ENCODE measurements around the gene KLHL3.

KLHL3 gene

DNA sequence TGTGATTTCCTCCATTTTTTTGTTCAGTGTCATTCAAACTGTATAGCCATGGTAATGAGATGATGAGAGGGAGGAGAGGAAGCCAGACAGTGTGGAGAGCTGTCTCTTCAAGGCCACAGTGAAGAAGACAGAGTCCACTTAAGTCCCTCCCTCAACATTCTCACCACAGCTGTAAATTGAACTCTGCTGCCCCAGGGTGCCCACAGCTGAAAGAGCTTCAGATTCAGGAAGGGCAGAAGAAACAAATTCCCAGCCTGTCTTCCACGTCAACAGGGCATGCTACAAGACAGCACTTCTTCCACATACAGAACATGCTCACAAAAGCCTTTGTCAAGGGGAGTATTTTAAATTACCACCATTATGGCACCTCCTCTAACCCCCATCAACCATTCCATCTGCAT, 100.4 kb downstream of the KLHL3 start:
- DNase-seq (ENCODE audit: low read depth in 2 of 2), result no peak

- DNase-seq (ENCODE audit: low read depth in 2 of 2), result no peak
Measured at GRCh38 chr5:137633896-137634295, 102.0 kb downstream of the KLHL3 start.

- no peak for DNase-seq (ENCODE audit: low read depth in 2 of 2)
Measured at GRCh38 chr5:137632716-137633115, 103.2 kb downstream of the KLHL3 start.

- DNase-seq (ENCODE audit: low read depth in 2 of 2), result no peak
Measured at GRCh38 chr5:137631453-137631852, 104.4 kb downstream of the KLHL3 start.

DNA sequence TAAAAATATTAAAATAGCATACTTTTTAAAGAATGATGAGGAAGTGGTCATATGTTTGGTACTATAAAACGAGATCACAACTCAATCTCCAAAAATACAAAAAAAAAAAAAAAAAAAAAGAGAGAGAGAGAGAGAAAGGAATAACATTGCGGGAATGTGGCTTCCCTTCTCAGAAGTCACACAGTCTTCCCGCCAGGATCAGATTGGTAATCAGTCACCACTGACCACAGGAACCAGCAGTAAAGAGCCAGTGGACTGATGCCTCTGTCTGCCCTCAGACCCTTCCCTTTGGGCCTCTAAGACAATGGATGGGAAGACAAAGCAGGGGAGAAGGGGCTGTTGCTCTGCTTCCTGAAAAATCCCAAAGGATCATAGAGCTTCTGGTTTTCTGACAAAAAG, 104.9 kb downstream of the KLHL3 start:
- DNase-seq (ENCODE audit: low read depth in 2 of 2), result no peak

DNA sequence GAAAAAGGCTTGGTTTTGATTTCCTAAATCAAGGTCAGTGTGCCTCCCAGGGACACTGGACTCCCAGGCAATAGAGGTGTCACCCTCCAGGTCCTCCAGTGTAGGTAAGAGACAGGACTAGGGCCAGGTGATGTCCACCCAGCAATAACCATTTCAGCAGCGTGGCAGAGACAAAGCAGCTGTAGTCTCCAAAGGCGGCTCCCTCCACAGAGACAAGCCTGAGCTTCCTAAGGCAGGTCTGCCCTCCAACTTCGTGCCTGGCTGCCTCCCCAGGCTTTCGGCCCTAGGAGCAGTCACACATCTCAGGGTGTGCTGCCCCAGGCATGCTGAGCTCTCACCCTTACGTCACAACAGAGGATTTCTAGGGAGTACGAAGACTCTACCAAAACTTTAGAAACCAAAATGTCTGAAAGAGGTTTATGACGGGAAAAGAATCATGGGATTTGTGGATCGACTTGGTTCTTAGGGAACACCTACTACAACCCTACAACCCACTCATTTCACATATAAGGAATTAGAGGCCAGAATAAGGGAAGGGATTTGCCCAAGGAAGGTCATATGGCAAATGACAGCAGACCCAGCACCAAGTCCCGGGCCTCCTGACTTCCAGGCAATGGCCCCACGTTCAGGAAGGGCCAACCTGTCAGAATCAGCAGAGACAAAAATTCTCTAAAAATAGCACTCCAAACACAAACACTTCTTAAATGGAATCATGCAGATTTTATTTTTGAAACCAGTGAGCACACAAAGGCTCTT, 105.5 kb downstream of the KLHL3 start:
- DNase-seq (ENCODE audit: low read depth in 2 of 2), result no peak

GRCh38 chr5:137629646-137630045, 106.2 kb downstream of the KLHL3 start:
- DNase-seq (ENCODE audit: low read depth in 2 of 2), result no peak

DNA sequence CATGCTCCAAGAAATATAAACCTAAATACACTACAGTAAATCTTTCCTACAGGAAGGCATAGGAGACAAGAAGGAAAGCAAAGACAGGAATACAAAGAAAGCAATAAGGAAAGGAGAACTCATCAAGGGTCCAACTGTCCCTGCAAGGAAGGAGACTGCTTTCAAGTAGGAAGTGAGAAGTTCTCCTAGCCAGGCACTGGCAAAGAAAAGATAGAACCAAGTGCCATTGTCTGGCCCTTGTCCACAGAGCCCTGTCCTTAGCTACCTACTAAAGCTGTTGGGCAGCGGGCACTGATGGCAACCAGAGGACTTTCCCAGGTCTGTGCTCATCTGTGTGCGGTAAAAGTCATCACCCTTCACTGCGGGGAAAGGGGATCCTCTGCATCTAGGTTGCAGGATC, 108.2 kb downstream of the KLHL3 start:
- no peak for DNase-seq (ENCODE audit: low read depth in 2 of 2)

DNA sequence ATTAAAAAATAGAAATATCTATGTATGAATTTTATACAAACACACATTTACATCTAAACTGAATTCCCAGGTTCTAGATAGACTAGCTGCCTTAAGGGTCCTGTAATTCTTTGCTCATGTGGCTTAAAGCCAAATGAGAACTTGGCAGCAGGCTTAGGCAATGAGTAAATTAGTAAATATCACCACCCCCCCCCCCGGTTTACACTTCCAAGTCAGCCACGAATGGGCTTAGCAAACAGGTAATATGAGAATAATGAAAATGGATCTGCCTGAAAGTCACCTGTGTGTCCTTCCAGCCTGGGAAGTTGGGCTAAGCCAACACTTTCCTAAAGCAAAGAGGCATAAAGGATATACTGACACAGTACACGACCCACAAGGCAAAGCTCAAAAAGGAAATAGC, 108.6 kb downstream of the KLHL3 start:
- DNase-seq (ENCODE audit: low read depth in 2 of 2), result no peak

DNA sequence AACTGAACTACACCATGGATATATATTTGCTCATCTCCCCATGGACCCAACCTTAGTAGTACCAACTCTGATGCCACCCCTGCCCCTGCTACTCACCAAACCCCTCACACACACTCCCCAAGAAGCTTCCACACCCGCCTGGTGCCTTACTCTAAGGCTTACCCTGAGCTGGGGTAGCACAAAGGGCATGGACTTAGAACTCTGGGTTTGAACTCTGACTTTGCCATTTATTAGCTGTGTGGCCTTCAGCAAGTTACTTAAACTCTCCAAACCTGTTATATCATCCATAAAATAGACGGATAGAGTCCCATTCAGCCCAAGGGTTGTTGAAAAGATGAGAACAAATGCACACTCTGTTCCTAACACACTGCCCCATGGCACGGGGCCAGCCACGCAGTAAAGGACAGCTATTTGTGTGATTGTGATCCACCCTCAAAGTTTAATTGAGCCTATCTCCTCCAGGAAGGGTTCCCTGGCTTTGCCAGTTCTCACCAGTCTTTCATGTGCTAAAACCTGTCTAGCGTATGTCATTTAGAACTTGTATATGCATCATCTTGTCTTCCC, 111.0 kb downstream of the KLHL3 start:
- DNase-seq (ENCODE audit: low read depth in 2 of 2), result no peak

DNA sequence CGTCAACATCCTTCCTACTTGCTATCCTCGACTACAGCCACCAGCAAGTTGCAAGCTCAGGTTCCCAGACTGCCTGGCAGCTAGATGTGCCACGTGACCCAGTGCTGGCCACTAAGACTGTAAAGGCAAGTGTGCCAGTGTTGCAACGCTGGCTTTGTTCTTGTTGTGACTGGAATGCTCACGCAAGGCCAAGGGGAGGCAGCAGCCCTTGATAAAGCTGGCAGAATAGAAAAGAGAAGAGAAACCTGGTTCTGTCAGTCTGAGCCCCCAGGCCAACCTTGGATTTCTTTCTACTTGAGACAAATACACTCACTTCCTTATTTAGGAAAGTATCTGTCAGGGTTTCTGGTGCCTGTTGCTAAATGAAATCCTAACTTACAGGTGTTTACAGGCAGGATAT, 113.0 kb downstream of the KLHL3 start:
- DNase-seq (ENCODE audit: low read depth in 2 of 2), result no peak

- no peak for DNase-seq (ENCODE audit: low read depth in 2 of 2)
Measured at GRCh38 chr5:137621861-137622823, 113.7 kb downstream of the KLHL3 start.

- DNase-seq (ENCODE audit: low read depth in 2 of 2), result no peak
Measured at GRCh38 chr5:137621306-137621705, 114.6 kb downstream of the KLHL3 start.

GRCh38 chr5:137619191-137619870, 116.6 kb downstream of the KLHL3 start:
- no peak for DNase-seq (ENCODE audit: low read depth in 2 of 2)

DNA sequence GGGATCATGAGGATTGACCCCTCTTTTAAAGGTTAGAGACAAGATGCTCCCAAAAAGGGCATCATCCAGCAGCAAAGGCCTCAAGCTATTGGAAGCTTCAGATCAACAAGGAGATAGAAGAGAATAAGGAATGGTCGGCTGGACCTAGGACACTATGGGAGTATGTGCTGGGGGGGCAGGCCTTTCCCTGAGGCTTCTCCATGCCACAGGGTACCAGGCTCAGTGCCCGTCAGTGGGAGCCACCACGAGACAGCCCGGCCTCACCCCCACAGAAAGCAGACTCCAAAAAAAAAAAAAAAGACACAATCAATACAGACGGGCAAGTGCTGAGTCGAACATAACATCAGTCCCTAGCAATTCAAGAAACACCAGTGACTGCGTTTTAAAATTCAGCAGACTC, 117.4 kb downstream of the KLHL3 start:
- DNase-seq (ENCODE audit: low read depth in 2 of 2), result no peak

DNA sequence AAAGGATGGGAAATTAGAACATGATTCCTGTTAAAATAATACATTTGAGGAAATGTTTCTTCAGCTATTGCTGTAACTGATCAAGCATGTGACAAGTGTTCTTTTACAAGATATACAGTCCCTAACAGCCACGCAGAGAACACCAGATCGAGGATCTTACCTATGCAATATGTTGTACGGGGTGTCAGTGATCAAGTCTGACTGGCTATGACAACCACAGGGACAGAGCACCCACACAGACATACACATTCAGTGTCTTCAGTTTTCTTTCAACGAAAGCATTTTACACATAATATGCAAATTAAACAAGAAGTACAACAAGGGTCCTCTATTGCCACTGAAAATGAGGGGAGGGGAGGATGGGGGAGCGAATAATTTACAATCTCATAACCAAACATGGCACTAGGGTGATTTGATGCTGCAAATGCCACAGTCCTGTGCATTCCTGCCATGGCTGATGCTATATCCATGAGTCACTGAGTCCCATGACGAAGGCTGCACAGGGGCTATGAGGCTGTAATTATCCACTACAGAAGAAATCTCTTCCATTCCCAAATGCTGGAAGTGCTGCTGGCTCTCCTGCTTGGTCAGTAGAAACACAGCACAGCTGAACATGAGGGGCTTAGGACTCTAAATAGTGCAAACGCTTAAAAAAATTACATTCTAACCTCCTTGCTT, 118.2 kb downstream of the KLHL3 start:
- DNase-seq (ENCODE audit: low read depth in 2 of 2), result no peak

DNA sequence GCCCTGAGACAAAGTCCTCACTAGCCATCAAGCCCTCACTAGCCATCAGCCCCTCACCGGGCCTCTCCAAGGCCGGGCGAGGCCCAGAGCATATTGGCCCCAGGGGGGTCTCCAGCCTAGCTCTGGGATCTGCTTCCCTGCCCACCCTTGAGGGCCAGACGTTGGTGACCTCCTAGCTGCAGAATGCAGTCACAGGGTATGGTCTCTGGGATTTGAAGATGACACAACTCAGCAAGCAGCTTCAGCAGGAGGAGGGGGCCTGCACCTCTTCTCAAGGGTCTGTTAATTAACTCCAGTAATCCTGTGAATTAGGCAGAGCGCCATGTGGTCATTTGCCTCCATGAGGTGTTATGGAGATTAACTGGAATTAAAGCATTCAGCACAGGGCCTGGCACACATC, 119.8 kb downstream of the KLHL3 start:
- no peak for DNase-seq (ENCODE audit: low read depth in 2 of 2)

DNA sequence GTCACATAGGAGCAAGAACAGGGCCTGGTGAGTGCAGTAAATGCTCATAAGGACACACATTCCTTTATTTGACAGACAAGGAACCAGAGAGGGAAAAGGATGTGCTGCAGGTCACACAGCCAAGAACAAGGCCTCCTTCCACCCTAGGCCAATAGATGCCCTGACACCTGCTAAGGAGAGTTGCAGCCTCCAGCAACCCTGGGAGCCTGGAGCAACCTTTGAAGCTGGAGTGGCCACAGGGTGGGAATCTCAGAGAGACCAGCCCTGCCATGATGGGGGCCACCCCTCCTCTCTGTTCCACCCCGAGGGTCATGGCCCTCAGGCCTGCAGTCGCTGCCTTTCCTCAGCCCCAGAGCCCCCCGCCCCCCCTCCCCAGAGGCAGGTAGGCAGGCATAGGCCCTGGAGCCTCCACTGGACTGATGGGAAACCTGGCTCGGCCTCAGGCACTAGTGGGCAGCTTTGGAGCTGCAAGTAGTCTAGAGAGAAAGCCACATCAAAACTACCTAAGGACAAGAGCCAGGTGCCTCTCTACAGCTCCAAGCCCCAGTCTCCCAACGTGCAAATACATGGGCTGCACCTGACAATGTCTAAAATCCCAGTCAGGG, 120.6 kb downstream of the KLHL3 start:
- DNase-seq (ENCODE audit: low read depth in 2 of 2), result no peak

GRCh38 chr5:137613554-137614265, 122.2 kb downstream of the KLHL3 start:
- no peak for DNase-seq (ENCODE audit: low read depth in 2 of 2)

DNA sequence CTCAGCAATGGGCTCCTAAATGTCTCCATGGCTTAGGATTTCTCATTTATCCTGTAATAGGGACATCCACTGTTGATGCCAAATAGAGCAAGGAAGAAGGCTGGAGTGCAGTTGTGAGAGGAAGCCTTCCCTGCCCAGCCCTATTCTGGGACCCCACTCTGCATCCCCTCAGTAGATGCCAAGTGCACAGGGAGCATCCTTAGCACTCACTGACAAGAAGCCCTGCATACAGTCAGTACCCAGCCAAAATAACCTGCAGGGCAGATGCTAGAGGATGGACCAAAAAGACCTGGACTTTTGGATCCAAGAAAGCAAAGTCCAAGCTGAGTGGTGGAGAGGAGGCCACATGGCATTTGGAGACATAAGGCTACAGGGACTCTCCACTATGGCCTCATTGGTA, 123.3 kb downstream of the KLHL3 start:
- DNase-seq (ENCODE audit: low read depth in 2 of 2), result no peak
